OCI-M2 (cell line): ENCODE data around the gene NUAK2.
"Not testable (repeated sequence)": the region's sequence is repeated elsewhere in the genome, so short reads cannot be mapped to it uniquely, and the experiment has no call there.

Experiments
- DNase-seq: peaks from one replicate; lab custom pipeline; 2025; ENCODE audit not compliant: unreplicated experiment; lab: John Stamatoyannopoulos, UW

Gene NUAK2

DNA sequence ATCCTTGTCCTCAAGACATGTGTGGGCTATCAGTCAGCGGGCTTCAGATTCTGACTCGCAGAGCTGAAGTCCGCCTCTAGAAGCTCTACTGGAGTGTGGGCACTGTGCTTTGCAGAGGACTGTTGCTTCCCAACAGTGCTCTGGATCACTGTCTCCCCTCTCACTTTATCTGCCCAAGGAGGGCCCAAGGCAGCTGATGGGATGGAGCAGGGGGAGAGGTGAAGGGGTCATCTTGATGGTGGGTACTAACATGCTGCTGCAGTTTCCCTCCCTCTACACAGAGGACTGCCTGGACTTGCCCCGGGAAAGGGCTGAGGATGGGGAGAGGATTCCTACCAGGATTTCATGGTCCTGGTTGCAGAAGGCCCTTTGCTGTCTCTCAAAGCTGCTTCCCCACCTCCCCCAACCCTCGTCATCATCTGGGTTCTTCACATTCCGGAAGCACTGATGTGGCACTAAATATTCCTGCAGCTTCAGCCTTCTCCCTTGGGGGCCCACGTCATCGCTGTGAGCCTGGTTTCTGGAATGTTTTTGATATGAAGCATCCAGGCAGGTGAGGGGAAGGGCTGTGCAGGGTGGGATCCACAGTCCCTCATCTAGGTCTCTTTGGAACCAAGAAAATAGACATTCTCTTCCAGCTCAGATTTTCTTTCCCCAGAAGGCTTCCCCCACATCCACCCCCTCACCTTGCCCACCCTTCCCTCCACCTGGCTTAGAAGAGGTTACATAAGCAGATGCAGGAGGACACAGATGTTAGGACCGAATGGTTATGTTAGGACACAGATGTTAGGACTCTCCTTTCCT, 23.2 kb downstream of the NUAK2 start:
- no peak for DNase-seq

DNA sequence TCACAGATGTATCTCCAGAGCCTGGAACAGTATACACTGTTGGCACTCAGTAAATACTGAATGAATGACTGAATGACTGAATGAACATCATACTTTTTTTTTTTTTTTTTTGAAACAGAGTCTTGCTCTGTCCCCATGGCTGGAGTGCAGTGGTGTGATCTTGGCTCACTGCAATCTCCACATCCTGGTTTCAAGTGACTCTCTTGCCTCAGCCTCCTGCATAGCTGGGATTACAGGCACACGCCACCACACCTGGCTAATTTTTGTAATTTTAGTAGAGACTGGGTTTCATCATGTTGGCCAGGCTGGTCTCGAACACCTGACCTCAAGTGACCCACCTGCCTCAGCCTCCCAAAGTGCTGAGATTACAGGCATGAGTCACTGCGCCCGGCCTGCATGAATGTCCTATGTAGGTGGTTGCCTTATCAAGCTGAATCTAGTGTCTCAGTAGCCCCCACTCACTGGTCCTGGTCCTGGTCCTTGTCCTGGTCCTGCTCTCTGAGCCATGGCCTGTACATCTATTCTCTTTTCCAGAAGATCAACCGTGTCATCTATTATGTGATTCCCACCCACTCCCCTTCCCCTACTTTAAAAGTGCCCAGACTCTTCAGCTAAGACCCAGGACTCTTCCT, 23.9 kb downstream of the NUAK2 start:
- DNase-seq: not testable (repeated sequence)

DNA sequence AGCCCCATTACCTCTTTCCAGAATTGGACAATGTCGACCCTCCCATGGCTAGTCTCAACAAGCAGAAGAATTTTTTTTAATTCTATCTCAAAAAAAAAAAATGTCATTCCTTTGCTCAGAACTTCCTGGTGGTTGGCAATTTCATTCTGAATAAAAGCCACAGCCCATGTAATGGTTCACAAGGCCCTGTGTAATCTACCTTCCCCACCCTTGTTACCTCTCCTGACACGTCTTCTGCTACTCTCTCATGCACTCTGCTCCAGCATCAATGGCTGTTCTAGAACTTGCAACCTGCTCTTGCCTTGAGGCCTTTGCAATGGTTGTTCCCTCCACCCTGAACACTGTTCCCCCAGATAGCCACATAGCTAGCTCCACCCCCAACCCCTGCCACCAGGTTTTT, 25.4 kb downstream of the NUAK2 start:
- no peak for DNase-seq

DNA sequence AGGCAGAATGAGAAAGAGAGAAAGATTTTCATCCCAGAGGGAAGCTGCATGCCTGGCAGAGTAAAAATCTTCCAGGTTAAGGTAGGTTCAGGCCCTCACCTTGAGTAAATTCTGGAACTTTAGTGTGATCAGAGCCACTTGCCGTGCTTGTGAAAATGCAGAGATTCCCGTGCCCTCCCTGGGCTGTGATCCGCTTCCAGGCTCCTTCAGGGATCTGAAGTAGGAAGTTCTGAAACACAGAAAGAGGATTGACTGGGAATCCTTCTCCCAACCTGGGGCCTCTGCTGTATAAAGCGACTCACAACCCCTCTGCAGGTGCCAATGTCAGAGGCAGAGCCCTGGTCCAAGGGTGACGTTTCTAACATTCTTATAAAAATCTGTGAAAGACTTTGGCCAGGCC, 26.6 kb downstream of the NUAK2 start:
- DNase-seq: no peak

DNA sequence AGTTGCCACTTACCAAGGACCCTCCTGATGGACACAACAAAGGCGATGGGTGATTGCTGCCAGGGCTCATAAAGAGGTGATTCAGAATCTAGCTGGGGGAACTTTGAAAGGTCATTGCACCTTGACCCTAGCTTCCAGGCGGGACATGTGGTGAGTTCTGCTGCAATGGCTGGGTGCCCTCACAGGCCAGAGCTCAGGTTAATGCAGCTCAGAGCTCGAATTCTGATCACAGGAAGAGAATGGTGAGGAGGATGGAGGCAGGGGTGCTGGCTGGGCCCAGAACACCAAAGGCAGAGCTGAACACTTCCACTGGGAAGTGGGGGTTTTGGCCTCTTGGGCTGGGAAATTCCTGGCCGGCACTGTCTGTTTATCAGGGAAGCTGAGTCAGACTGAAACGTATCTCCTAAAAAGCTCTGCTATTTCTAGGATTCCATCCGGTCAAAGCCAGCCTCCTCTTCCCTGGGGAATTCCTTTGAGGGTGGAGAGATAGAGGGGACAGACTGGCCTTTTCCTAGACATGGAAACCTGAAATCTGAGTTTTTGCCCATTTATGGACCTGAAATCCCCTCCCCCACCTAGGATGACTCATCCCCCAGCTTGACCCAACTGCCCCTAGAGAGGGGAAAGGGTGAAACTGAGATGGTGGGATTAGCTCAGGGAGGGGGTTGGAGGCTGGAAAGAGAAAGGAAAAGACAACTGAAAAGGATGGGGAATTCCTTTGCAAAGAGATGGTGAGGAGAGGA, 27.2 kb downstream of the NUAK2 start:
- no peak for DNase-seq

DNA sequence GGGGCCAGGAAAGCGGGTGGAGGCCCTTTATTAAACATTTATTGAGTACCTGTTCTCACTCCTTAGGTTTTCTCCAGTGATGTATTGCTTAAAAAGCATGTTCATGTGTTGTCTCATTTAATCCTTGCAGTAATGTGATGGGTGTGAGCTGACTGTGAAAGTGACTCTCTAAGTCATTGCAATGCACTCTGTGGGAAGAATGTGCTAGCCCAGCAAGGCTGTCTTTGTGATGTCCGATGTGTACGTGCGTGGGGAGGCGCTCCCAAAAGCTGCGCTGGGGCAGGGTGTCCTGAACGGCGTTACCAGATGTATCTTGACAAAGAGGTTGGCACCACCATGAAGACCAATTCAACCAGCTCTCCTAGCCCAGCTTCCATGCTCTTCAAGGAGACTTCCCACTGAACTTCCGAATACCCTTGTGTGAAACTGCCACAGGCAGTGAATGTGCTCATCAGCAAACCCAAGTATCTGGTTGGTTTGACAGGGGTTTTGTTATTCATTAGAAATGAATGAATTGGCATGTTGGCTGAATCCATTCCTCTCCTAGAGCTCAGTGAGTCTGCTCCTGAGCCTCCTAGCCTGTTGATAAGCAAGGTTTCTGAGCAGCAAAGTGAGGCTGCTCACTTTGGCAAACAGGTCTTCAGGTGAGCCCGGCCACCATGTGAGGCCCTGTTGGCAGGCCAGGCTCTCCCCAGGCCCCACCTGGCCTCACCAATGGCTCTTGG, 28.0 kb downstream of the NUAK2 start:
- DNase-seq: no peak

DNA sequence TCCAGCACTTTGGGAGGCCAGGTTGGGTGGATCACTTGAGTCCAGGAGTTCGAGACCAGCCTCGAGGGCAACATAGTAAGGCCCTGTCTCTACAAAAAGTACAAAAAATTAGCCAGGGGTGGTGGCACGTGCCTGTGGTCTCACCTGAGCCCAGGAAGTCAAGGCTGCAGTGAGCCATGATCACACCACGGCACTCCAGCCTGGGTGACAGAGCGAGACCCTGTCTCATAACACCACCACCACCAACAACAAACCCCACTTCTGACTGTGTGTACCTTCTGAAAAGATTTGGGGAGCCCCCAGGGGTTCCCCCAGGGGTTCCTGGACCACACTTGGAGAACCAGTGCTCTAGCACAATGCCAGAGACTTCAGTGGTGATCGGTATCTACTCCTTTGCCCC, 29.9 kb downstream of the NUAK2 start:
- no peak for DNase-seq

DNA sequence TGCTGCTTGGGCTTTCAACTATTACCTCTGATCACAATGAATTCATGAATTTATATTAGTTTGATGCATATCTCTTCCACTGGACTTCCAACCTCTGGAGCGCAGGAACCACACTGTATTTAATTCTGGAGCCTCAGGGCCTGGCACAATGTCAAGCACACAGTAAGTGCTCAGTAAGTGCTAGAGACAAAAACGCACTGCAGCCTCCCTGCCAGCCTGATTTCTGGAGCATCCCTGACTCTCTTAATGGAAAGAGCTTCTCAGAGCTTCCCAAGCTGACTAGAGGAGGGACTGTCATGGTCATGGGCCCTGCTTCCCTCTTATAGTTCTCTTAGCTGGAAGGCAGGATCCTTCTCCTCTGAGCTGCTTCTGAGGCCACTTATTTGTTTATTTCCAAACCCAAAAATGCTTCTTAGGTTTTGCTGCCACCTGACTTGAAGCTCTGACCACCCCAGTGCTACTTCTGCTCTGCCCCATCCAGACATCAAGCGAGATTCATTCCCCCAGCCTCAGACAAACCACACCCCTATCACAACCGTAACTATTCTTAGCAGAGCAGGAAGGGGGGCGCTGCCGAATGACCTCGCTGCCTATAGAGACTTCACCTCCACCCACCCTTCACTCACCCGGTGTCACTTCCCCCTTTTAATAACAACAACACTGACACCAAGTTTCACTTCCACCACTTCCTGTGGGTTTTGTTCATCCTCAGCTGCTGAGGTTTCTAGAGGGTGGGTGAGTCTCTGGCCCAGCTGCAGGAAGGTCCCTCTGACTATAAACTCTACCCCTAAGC, 33.6 kb downstream of the NUAK2 start:
- no peak for DNase-seq

DNA sequence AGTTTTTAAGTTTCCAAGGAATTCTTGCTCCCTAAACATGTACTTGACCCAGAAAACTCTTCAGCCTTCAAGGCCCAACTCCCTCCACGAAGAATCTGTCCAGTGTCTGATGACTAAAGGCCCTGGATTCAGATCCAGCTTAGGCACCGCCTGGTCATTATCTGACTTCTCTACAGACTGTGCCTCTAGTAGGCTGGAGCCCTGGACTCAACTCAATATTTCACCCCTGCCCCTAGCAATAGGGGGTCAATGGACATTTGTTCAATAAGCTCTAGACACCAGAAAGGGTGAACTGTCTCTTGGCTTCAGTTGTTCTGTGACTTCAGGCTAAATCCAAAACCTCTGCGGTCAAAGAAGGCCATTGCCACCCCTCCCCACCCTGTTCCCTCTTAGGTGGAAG, 34.5 kb downstream of the NUAK2 start:
- DNase-seq: no peak

DNA sequence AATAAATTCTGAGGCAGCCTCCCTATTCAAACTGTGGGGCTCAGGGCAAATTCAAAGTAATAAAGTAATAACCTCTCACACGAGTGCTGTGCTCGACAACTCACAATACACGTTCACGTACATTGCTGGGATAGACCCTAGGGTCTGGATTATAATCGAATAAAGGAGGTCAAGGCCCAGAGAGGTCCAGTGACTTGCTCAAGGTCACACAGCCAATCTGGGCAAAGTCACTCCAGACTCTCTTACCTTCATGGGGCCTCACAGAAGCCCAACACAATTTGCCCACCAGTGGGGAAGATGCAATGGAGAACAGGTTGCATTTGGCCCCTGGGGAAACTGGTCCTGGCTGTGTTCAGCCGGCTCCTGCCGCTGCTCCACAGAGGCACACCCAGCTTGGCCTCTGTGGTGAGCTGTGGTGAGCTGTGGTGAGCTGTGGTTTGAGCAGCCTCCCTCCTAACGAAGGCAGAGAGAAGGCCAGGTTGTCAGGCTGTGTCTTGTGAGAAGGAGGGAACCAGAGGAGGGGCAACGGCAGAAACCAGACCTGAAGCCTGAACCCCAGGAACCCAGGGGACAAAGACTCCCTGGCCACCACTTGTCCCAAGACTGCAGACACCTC, 35.1 kb downstream of the NUAK2 start:
- DNase-seq: no peak

DNA sequence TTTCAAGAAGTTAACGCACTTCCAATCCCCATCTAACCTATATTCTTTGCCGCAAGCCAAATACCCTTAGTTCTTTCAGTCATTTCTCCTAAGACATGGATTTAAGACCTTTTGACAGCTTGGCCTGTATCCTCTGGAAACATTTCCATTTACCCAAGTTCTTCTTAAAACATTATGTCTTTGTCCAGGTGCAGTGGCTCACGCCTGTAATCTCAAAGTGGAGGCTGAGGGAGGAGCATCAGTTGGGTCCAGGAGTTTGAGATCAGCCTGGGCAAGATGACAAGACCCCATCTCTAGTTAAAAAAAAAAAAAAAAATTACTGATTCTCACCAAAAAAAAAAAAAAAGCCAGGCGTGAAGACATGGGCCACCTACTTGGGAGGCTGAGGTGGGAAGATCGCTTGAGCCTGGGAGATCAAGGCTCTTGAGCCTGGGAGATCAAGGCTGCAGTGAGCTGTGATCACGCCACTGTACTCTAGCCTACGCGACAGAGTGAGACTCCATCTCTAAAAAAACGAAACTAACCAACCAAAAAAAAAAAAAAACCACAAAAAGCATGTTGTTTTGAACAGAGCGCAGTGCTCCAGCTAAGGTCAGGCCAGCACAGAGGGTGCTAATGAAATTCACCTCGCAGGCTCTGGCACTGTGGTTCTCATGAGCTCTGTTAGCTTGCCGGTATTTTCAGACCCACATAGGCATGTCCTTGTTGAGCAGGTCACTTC, 36.0 kb downstream of the NUAK2 start:
- DNase-seq: no peak

DNA sequence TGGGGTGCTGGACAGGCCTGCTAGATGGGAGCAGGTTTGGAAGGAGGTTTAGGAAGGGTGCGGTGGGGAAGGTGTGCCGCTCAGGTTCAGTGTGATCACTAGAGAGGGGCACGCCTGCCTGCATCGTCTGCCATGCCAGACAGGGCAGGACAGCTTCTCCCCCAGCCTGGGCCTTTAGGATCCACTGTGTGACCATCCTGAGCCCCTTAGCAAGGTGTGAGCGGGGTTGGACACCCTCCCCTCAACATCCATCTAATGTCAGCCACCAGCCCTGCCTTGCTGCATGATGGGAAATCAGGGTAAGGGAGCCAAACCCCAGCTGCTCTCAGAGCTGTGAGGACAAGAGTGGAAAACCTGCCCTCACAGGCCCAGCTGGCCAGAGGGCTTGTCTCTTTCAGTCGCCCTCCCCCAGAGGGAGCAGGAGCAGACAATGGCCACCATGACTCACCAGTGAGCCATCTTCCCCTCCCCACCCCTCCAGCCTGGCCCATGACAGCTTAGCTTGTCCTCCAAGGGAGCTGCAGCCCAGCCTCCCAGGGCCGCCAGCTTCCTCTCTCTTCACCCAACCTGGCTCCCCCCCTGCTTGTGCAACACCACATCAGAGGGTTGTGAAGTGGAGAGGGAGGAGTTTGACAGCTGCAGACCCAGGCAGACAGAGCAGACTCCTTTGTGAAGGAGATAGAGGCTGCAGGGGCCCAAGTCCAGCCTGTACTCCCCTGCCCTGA, 37.0 kb downstream of the NUAK2 start:
- peak; percentile 23 for DNase-seq

DNA sequence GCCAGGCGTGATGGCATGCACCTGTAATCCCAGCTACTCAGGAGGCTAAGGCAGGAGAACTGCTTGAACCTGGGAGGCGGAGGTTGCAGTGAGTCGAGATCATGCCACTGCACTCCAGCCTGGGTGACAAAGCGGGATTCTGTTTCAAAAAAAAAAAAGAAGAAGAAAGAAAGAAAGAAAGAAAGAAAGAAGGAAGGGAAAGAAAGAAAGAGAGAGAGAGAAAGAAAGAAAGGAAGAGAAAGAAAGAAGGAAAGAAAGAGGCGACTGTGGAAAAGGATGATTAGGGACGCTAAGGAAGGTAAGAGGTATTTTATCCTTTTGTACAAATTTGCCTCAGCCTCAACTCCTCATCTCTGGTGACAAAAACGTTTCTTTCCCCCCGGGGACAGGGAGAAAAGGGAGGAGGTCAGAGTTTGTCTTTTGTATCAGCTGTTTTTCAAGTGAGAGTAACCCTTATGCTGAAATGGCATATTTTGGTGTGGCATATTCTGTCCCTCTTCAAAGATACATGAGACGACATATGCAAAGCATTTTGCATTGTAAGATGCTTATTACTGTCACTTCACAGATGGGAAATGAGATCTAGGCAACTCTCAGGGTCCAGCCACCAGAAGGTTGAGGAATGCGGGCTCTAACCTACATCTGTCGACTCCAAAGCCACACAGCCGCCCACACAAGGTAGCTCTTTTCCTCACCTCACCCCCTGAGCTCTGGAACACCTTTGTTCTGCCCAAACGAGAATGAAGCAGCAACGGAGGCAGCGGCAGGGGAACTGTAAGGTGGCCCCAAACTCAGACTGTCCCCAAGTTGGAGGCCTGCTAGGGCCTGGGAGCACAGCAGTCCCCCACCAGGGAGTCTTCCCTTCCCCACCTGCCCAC, 38.0 kb downstream of the NUAK2 start:
- DNase-seq: no peak

DNA sequence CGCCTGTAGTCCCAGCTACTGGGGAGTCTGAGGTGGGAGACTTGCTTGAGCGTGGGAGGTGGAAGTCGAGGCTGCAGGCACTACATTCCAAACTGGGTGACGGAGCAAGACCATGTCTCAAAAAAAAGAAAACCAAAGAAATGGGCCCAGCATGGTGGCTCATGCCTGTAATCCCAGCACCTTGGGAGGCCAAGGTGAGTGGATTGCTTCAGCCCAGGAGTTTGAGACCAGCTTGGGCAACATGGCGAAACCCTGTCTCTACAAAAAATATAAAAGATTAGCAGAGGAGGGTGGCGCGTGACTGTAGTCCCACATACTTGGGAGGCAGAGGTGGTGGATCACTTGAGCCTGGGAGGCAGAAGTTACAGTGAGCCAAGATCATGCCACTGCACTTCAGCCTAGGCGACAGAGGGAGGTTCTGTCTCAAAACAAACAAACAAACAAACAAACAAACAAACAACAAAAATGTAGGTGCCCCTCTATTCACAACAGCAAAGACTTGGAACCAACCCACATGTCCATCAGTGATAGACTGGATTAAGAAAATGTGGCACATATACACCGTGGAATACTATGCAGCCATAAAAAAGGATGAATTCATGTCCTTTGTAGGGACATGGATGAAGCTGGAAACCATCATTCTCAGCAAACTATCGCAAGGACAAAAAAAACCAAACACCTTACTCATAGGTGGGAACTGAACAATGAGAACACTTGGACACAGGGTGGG, 40.7 kb downstream of the NUAK2 start:
- not testable (repeated sequence) for DNase-seq

DNA sequence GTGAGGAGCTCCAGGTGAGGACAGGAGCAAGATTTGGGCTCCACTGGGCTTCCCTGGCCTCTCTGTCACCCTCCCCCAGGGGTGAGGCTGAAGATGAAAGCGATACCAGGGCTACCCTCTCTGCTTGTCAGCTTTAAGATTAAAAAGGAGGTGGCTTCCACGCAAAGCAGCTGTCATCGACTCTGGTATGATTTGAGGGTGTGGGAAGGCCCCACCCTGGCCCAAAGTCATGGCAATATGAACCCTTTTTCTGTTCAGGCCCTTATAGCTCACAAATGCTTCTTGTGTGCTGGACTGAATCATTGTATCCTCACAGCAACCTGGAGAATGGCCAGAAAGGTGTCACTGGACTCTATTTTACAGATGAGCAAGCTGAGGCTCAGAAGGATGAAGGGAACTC, 41.6 kb downstream of the NUAK2 start:
- DNase-seq: no peak

DNA sequence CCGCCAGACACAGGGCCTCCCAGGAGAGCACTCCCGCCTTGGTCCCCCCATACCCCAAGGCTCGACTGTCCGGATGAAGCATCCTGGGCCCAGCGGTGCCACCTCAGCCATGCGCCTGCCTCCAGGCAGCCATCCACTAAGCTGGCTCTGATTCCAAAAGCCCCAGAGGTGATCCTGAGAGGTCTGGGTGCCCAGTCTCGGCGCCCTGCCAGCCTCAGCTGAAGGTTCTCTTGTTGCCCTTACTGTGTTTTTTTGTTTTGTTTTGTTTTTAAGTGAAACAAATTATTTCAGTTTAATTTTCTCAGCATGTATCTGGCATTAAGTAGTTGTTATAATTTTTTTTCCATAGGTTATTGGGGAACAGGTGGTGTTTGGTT, 44.9 kb downstream of the NUAK2 start:
- DNase-seq: no peak

DNA sequence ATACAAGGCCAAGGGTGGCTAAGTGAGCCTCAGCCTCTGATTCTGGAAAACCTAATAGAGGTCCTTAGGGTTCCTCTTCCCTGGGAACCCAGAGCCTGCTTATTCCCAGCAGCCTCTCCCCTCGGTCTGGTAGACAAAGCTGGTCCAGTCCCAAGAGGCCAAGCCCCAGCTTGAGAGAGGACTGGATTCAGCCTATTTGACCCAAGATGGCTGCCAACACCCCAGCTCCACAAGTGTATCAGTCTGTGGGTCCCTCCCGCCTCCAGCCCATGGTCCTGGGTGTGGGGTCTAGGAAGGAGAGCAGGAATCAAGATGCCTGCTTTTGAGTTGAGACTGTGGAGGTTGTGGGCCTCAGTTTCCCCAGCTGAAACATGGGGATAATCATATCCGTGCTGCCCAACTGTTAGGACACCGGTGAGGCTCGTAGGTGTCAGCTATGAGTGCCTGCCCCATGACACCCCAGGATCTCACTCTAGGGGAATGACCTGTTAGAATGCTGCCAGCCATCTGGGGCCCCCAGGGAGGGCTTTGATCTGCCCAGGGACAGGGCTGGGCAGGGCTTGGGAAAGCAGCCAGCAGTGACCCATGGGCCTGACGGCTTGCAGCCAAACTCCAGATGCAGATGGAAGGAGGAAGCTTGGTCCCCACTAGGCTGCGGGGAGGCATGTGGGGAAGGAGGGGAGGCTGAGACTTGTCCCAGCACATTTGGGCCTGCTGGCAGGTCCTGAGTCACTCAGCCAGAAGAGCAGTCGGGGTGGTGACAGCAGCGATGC, 45.4 kb downstream of the NUAK2 start:
- no peak for DNase-seq
